ENCODE data around the gene MANF. TPM values are rescaled to one million over a fixed set of nuclear protein-coding genes. Genes with fewer than 3 reads are reported as not detected.

Gene MANF
- total RNA-seq, 1 donor from 2014 or later = 118 TPM

- H3K27ac Mint-ChIP-seq (ENCODE audit: unreplicated experiment) = no peak overlapping the region
Measured at GRCh38 chr3:51422211-51422610, 37.1 kb downstream of the MANF start.

GRCh38 chr3:51426921-51427320 lies 41.8 kb downstream of the MANF start:
- TF ChIP-seq CTCF (IDR thresholded peaks at IDR 0.05) = no peak
- Mint-ChIP-seq H3K9me3 (ENCODE audit: low read depth) (no peaks in the 10 kb centered on the region), H3K27ac (ENCODE audit: unreplicated experiment) (no peak overlapping the region), H3K4me1 (ENCODE audit: low read depth) (no peaks in the 10 kb centered on the region), H3K36me3 (ENCODE audit: low read depth) (peaks cover 9% of the 10 kb centered on the region), H3K4me3 (ENCODE audit: unreplicated experiment) (no peak overlapping the region), H3K27me3 (ENCODE audit: low read depth) (no peaks in the 10 kb centered on the region)
- no peak for DNase-seq (ENCODE audit: low spot score)

More at GRCh38 chr3:51422211-51422610, 37.1 kb downstream of the MANF start:
- Mint-ChIP-seq H3K4me1 (ENCODE audit: low read depth) (no peaks in the 10 kb centered on the region), H3K4me3 (ENCODE audit: unreplicated experiment) (no peak overlapping the region), H3K27me3 (ENCODE audit: low read depth) (no peaks in the 10 kb centered on the region), H3K9me3 (ENCODE audit: low read depth) (no peaks in the 10 kb centered on the region), H3K36me3 (ENCODE audit: low read depth) (peaks cover 20% of the 10 kb centered on the region)
- no peak for DNase-seq (ENCODE audit: low spot score)
- TF ChIP-seq CTCF (IDR thresholded peaks at IDR 0.05) = no peak

DNA sequence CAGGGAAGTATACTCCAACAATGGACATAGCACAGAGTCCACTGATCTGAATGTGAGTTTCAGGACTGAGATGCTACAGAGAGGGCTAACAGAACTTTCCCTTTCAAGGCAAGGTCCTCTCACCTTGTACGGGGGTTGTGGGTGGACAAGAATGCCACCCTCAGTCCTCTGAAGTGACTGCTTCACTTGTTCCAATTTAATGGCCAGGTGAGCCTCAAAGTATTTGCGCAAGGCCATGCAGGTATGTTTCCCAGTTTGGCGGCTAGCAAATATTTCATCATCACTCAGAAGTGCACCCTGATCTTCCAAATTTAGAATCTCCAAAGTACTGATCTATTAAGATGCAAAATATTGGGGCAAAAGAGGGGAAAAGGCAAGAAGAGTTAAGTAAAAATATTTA lies 44.0 kb downstream of the MANF start:
- H3K36me3 Mint-ChIP-seq (ENCODE audit: low read depth) = peaks cover 13% of the 10 kb centered on the region
- no peaks in the 10 kb centered on the region for H3K9me3 Mint-ChIP-seq (ENCODE audit: low read depth)
- TF ChIP-seq CTCF (IDR thresholded peaks at IDR 0.05) = no peak
- H3K4me3 Mint-ChIP-seq (ENCODE audit: unreplicated experiment) = no peak overlapping the region
- H3K27me3 Mint-ChIP-seq (ENCODE audit: low read depth) = no peaks in the 10 kb centered on the region
- H3K27ac Mint-ChIP-seq (ENCODE audit: unreplicated experiment) = no peak overlapping the region
- DNase-seq (ENCODE audit: low spot score) = no peak
- peaks cover 7% of the 10 kb centered on the region for H3K4me1 Mint-ChIP-seq (ENCODE audit: low read depth)

DNA sequence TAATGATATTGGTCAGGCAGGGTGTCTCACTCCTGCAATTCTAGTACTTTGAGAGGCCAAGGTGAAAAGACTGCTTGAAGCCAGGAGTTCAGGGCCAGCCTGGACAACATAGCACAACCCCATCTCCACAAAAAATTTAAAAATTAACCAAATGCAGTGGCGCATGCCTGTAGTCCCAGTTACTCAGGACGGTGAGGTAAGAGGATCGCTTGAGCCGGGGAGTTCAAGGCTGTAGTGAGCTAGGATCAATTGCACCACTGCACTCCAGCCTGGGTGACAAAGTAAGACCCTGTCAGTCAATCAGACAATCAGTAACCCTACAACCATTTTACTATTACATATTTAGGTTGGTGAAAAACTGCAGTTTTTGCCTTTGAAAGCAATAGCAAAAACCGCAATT lies 49.0 kb downstream of the MANF start:
- TF ChIP-seq CTCF (IDR thresholded peaks at IDR 0.05) = no peak
- Mint-ChIP-seq H3K36me3 (ENCODE audit: low read depth) (peaks cover 16% of the 10 kb centered on the region), H3K4me1 (ENCODE audit: low read depth) (peaks cover 11% of the 10 kb centered on the region), H3K9me3 (ENCODE audit: low read depth) (no peaks in the 10 kb centered on the region), H3K27ac (ENCODE audit: unreplicated experiment) (no peak overlapping the region), H3K4me3 (ENCODE audit: unreplicated experiment) (no peak overlapping the region), H3K27me3 (ENCODE audit: low read depth) (no peaks in the 10 kb centered on the region)
- DNase-seq (ENCODE audit: low spot score) = no peak

DNA sequence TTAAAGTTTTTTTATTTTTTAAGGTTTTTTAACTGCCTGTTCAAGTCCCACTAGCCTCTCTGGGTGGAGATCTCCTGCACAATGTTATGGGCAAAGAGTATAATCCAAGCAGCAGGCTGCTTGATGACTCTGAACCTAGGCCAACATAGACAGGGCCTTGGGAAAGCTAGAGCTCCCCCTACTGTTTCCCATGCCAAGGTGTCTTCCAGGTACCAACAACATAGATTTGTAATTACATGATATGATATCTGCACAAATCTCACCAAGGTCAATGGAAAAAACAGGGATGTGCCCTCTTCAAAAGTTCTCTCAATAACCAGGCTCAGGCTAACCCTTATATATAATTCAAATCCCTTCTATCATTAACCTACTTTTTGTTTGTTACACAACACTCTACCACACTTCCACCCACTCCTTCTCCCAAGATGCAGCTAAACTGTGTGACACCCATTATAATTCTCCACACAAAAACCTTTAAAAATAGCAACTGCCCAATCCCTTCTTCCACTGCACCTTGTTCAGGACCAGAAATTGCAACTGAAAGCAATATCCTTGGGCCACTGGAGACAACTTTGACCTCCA lies 49.7 kb downstream of the MANF start:
- TF ChIP-seq CTCF (IDR thresholded peaks at IDR 0.05) = peak; percentile 79
- H3K4me3 Mint-ChIP-seq (ENCODE audit: unreplicated experiment) = no peak overlapping the region
- peaks cover 11% of the 10 kb centered on the region for H3K4me1 Mint-ChIP-seq (ENCODE audit: low read depth)
- H3K9me3 Mint-ChIP-seq (ENCODE audit: low read depth) = no peaks in the 10 kb centered on the region
- H3K36me3 Mint-ChIP-seq (ENCODE audit: low read depth) = peaks cover 15% of the 10 kb centered on the region
- no peaks in the 10 kb centered on the region for H3K27me3 Mint-ChIP-seq (ENCODE audit: low read depth)
- DNase-seq (ENCODE audit: low spot score) = no peak
- H3K27ac Mint-ChIP-seq (ENCODE audit: unreplicated experiment) = peak overlapping the region; percentile 8
